Measurements from ENCODE around the gene CREG1.

- TF ChIP-seq CTCF (conservative IDR thresholded peaks at IDR 0.05; ENCODE audit: low read depth, low read length) (no peak), EZH2 (IDR thresholded peaks at IDR 0.05; ENCODE audit: low read length, unreplicated experiment) (no peak), EZH2phosphoT487 (IDR thresholded peaks at IDR 0.05; ENCODE audit: borderline replicate concordance, low read length) (no peak)
Measured at GRCh38 chr1:167522246-167522645, 31.3 kb downstream of the CREG1 start.

Measured in PC-3 (cell line).